Choroid plexus epithelial cell (primary cell): ENCODE results near the gene FANK1.
A peak's percentile ranks its signal among the peaks of the same experiment; 100 is the strongest.
"Not testable (repeated sequence)": the region's sequence is repeated elsewhere in the genome, so short reads cannot be mapped to it uniquely, and the experiment has no call there.

Experiments used
- DNase-seq: peaks from one replicate; pipeline ENCODE4 v3.0.0-alpha.2; 2010; ENCODE audit warnings: low read depth
- H3K4me3 ChIP-seq: 2 replicates; pipeline ENCODE4 v1.5.1; 2011; ENCODE audit warnings: low read depth, mild to moderate bottlenecking, control low read depth, low read length, moderate library complexity
- TF ChIP-seq, protein P1 (sequence below): conservative IDR thresholded peaks from 2 replicates; pipeline ENCODE4 v1.5.1; 2011; ENCODE audit warnings: low read depth, mild to moderate bottlenecking, control low read depth, inconsistent platforms, low read length, moderate library complexity

The FANK1 gene

DNA sequence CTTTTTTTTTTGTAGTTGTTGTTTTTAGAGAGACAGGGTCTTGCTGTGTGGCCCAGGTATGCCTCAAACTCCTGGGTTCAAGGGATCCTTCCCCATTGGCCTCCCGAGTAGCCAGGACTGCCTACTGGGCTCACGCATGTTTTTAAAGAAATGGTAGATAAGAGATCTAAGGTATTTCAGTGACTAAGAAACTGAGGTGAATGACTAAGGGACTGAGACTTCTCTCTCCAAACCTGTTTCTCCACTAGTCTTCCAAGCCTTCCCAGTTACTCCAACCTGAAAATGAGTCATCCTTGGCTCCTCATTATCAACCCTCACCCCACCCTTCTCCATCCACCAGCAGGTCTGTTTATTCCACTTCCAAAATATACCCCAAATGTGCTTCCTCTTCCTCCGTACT, 4.6 kb downstream of the FANK1 start:
- not testable (repeated sequence) for H3K4me3 ChIP-seq
- DNase-seq, result peak; percentile 8

DNA sequence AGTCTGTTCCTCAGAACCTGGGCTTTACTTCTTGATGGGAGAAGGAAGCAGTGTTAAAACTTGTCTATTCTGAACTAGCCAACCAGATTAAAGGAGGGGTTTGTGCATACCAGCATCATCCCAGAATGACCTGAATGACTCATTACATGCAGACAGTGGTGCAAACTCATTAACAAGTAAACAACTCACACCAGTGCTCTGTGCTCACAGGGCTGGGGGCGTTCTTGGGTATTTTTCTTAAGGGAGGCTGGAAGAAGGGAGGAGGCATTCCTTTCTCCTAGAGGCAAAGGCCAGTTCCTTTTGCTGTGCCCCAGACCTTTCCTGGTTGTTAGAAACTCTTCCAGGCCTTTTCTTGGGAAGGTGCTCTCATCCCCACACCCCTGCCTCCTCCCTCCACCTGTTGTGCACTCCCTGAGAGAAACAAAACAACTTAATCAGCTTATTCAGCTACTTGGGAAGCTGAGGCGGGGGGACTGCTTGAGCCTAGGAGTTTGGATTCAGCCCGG, 6.8 kb downstream of the FANK1 start:
- peak; percentile 23 for DNase-seq
- H3K4me3 ChIP-seq, result not testable (repeated sequence)

DNA sequence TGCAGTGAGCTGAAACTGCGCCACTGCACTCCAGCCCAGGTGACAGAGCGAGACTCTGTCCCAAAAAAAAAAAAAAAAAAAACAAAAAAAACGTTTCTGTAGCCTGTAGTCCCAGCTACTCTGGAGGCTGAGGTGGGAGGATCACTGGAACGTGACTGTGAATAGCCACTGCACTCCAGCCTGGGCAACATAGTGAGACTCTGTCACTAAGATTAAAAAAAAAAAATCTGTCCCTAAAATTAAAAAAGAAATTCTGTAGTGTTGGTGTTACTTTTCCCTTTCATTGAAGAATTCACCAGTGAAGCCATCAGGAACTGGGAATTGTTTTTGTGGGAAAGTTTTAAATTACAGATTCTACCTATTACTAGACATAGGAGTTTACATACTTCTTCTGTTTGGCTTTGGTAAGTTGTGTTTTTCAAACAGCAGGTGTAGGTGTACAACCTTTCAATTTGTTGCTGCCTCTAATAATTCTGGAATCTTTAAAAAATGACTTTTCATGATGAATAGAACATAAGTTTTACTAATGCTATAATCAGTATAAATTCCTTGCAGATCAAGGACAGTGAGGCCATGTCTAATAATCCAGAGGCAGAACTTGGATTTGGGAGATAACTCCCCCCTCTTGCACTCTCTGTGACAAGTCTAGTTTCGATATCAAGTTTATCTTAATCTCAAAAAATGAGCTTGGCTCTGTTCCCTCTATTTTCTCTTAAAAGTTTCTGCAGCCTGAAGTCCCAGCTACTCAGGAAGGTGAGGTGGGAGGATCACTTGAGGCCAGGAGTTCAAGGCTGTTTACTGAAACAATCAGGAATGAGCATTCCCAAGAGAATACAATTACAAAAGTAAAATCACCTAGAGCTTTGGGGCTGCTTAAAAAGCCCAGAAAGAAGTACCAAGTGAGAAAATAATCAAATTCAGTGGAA, 9.0 kb downstream of the FANK1 start:
- not testable (repeated sequence) for H3K4me3 ChIP-seq, DNase-seq

DNA sequence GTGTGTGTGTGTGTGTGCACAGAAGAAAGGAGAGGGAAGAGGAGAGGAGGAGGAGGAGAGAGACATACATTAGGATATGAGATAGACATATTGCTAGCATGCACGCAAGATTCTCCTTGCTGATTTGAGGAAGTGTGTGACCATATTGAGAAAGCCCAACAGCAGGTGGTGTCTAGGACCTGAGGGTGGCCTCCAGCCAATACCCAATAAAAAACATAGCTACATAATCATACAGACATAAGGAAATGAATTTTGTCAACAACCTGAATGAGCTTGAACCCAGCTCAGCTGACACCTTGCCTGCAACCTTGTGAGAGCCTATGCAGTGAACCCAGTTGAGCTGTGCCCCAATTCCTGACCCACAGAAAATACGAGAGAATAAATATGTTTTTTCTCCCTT, 11.2 kb downstream of the FANK1 start:
- not testable (repeated sequence) for DNase-seq

DNA sequence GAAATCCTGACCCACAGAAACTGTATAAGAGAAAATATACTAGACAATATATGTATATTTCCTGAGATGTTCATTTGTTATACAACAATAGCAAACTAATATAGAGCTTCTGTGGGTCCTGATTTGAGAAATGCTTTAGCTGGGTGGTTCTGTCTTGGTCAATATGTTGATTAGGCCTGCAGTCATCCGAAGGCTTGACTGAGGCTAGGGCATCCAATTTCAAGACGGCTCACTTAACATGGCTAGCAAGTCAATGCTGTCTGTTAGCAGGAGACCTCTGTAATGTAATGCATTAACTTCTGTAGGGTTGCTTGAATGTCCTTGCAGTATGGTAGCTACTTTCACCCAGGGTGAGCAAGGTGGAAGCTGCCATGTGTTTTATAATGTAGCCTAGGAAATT, 12.4 kb downstream of the FANK1 start:
- not testable (repeated sequence) for DNase-seq, H3K4me3 ChIP-seq

More for the DNA sequence above, 11.2 kb downstream of the FANK1 start:
- not testable (repeated sequence) for H3K4me3 ChIP-seq

DNA sequence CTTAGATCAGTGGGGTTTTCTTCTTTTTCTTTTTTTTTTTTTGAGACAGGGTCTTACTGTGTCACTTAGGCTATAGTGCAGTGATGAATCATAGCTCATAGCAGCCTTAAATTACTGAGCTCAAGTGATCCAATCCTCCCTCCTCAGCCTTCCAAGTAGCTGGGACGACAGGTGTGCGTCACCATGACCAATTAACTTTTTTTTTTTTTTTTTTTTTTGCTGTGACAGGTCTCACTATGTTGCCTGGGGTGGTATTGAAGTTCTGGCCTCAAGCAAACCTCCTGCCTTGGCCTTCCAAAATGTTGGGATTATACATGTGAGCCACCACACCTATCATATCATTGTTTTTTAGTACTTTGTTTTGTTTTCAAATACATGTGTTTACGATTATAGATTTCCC, 13.1 kb downstream of the FANK1 start:
- not testable (repeated sequence) for H3K4me3 ChIP-seq, DNase-seq

DNA sequence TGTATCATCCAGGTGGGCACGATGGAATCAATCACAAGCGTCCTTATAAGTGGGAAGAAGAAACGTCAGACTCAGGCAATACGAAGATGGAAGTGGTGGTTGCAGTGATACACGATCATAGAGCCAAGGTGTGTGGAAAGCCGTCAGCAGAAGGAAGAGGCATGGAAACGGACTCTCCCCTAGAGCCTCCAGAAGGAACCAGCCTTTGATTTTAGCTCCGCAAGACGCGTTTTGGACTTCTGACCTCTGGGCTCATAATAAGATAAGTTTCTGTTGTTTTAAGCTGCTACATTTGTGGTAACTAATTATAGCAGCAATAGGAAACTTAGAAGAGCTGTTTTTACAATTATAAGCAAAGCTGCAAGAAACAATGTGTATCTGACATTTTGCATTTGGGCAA, 14.8 kb downstream of the FANK1 start:
- TF ChIP-seq, protein P1, sequence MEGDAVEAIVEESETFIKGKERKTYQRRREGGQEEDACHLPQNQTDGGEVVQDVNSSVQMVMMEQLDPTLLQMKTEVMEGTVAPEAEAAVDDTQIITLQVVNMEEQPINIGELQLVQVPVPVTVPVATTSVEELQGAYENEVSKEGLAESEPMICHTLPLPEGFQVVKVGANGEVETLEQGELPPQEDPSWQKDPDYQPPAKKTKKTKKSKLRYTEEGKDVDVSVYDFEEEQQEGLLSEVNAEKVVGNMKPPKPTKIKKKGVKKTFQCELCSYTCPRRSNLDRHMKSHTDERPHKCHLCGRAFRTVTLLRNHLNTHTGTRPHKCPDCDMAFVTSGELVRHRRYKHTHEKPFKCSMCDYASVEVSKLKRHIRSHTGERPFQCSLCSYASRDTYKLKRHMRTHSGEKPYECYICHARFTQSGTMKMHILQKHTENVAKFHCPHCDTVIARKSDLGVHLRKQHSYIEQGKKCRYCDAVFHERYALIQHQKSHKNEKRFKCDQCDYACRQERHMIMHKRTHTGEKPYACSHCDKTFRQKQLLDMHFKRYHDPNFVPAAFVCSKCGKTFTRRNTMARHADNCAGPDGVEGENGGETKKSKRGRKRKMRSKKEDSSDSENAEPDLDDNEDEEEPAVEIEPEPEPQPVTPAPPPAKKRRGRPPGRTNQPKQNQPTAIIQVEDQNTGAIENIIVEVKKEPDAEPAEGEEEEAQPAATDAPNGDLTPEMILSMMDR, result no peak
- H3K4me3 ChIP-seq, result no peak overlapping the region
- DNase-seq, result no peak

DNA sequence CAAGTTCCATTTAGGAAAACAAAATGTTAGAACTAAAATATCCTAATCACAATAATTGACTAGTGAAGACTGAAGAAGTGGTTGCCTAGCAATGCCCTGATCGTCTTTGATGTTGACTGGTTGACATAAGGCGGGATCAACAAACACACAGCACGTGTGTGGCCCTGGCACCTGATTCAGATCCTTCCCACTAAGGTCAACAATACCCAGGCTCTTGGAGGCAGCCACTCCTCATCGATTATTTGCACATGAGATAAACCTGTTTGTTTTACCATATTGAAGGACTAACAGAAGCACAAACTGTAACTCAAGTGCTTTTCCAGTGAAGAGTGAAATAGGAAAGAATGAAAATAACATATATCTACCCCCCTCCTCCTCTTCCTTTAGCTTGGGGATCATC, 15.6 kb downstream of the FANK1 start:
- DNase-seq, result no peak
- TF ChIP-seq, protein P1, result no peak
- H3K4me3 ChIP-seq, result no peak overlapping the region

DNA sequence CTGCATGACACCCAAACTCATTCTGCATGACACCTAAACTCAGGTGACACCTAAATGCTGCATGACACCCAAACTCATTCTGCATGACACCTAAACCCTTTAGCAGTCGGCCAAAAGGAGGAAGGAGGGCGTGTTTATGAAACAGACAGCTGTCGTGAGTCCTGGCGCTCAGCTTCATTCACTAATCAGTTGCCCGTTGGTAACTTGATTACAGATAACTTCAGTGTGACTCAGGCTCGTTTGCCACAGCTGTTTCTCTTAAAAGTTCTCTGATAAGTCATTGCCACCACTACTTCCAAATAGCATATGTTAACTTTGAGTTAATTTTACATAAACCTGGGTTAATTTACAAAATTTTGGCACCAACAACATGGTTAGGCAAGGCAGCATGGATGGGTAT, 16.9 kb downstream of the FANK1 start:
- H3K4me3 ChIP-seq, DNase-seq: not testable (repeated sequence)

DNA sequence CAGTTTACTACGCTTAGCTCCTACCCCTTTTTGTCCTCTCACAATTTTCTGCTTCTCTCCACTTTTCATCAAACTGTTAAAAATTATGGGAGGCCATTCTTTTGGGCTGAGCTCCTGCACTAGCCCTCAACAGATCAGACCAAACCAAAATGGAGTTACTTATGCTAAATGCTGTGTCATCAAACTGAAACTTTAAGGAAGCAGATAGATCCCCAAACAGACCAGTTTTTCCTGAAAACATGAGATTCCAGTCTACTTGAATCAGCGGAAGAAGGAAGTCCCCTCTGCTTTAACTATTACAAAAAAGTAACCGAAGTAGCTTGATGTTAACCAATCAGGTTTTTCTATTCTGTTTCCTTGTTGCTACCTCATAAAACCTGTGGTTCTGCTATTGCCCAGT, 20.6 kb downstream of the FANK1 start:
- DNase-seq, result no peak
- TF ChIP-seq, protein P1, result no peak
- H3K4me3 ChIP-seq, result no peak overlapping the region

DNA sequence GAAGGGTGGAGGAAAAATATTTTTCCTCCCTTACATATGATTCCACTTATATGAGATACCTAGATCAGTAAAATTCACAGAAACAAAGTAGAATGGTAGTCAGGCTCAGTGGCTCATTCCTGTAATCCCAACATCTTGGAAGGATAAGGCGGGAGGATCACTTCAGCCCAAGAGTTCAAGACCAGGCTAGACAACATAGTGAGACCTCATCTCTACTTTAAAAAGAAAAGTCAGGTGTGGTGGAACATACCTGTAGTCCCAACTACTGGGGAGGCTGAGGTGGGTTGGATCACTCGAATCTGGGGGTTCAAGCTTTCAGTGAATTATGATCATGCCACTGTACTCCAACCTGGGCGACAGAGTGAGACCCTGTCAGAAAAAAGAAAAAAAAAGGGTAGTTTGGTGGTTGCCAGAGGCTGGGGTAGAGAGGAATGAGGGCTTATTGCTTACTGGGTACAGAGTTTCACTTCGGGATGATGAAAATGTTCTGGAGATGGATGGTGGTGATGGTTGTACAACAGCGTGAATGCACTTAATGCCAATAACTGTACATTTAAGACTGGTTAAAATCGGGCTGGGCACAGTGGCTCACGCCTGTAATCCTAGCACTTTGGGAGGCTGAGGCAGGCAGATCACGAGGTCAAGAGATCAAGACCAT, 21.5 kb downstream of the FANK1 start:
- not testable (repeated sequence) for DNase-seq, H3K4me3 ChIP-seq

DNA sequence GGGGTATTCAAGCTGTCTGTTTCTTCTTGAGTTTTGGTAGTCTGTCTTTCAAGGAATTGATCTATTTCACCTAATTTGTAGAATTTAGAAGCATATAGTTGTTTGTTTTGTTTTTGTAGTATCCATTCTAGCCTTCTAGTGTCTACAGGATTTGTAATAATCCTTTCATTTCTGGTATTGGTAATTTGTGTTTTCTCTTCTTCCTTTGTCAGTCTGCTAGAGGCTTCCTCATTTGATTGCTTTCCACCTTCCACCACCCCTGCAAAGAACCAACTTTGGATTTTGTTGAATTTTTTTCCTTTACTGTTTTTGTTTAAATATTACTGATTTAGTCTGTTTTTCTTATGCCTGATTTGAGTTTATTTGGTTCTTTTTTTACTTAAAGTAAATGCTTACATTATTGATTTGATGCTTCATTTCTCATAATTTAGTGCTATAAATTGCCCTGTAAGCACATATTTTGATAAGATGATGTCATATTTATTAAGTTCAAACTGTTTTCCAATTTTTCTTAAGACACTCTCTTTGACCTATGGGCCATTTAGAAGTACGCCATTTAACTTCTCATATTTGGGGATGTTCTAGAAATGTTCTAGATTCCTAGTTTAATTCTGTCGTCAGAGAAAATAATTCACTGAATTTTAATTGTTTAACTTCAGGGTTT, 25.4 kb downstream of the FANK1 start:
- H3K4me3 ChIP-seq, DNase-seq: not testable (repeated sequence)
